HG03342 (cell line): ENCODE results near the gene AEBP1.

Source experiments
- ATAC-seq: cut with Tn5 transposase; IDR thresholded peaks from one replicate; pipeline ENCODE4 v1.9.1; 2021; ENCODE audit warnings: mild to moderate bottlenecking, moderate library complexity; ENCODE audit not compliant: unreplicated experiment

Gene AEBP1

GRCh38 chr7:44140341-44140740 is 36.2 kb downstream of the AEBP1 start:
- ATAC-seq = no peak

GRCh38 chr7:44141221-44141850 is 37.2 kb downstream of the AEBP1 start, which contains the start of gene MYL7:
TSS of gene MYL7 (minus strand) at chr7:44141332. CDS start at chr7:44141305, 27 bp downstream.
- no peak for ATAC-seq

GRCh38 chr7:44142028-44142427 is 37.9 kb downstream of the AEBP1 start:
- no peak for ATAC-seq

- no peak for ATAC-seq
Observed at GRCh38 chr7:44143646-44144250, 39.6 kb downstream of the AEBP1 start.

GRCh38 chr7:44144426-44144967 is 40.4 kb downstream of the AEBP1 start:
- no peak for ATAC-seq

GRCh38 chr7:44144968-44145478 is 40.9 kb downstream of the AEBP1 start:
- no peak for ATAC-seq

- no peak for ATAC-seq
Observed at GRCh38 chr7:44145479-44145968, 41.4 kb downstream of the AEBP1 start.

GRCh38 chr7:44145969-44146911 is 42.1 kb downstream of the AEBP1 start:
- ATAC-seq = no peak

- no peak for ATAC-seq
Observed at GRCh38 chr7:44147026-44147991, 43.2 kb downstream of the AEBP1 start.

GRCh38 chr7:44148166-44148565 is 44.0 kb downstream of the AEBP1 start:
- no peak for ATAC-seq

- no peak for ATAC-seq
Observed at GRCh38 chr7:44148961-44149536, 44.9 kb downstream of the AEBP1 start.

- no peak for ATAC-seq
Observed at GRCh38 chr7:44149571-44150465, 45.7 kb downstream of the AEBP1 start.

GRCh38 chr7:44150466-44150832 is 46.3 kb downstream of the AEBP1 start:
- ATAC-seq = no peak

GRCh38 chr7:44150966-44151941 is 47.1 kb downstream of the AEBP1 start:
- ATAC-seq = no peak

- ATAC-seq = no peak
Observed at GRCh38 chr7:44151956-44152355, 47.8 kb downstream of the AEBP1 start.

- no peak for ATAC-seq
Observed at GRCh38 chr7:44152971-44153947, 49.1 kb downstream of the AEBP1 start.
